Stomach (tissue), 4 donors: ENCODE data around the gene PRAMEF18.
"Not testable (repeated sequence)": the region's sequence is repeated elsewhere in the genome, so short reads cannot be mapped to it uniquely, and the experiment has no call there.

Source experiments
- EP300 ChIP-seq: sonication (generic); formaldehyde crosslinking; IDR thresholded peaks from one replicate; pipeline ENCODE4 v1.6.1; 2017; ENCODE audit warnings: antibody characterized with exemption
- POLR2A ChIP-seq, 4 donors: fragments of 450-650 bp; IDR thresholded peaks; one replicate each; pipeline ENCODE4 v1.6.1; 2016; ENCODE audit warnings: antibody characterized with exemption in 4 of 4, control low read depth in 2 of 4, mild to moderate bottlenecking in 1 of 4, moderate library complexity in 1 of 4
- POLR2AphosphoS5 ChIP-seq, 3 donors: sonication (generic); formaldehyde crosslinking; IDR thresholded peaks; one replicate each; pipeline ENCODE4 v1.6.1; 2016; ENCODE audit warnings: antibody characterized with exemption in 3 of 3
- TF ChIP-seq, protein P1 (sequence below), 7 experiments: fragments of 450-650 bp in 4 of 7; fragments of 200-600 bp in 3 of 7; sonication (generic) in 3 of 7; IDR thresholded peaks; one replicate each; pipeline ENCODE4 v1.5.1; 2016 to 2019; ENCODE audit warnings: antibody characterized with exemption in 7 of 7, control low read depth in 2 of 7, mild to moderate bottlenecking in 1 of 7

DNA sequence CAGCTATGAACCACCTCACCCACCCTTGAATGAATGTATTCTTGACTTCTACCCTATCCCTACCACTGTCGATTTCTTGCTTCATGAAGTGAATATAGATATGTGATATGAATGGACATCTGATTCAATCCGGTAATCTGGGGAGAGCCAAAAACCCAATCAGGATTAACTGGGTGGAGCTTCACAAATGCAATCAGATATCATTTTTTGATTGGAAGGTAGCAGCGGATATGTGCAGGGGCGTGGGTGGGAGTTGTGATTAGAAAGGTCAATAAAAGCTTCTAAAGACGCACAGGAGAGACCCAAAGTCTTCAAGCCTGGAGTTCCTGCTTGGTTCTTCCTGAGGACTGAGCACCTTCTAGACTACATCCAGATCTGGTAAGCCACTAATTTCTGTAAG is 27.9 kb upstream of the PRAMEF18 start, which contains the start of gene PRAMEF5:
- TF ChIP-seq, protein P1, sequence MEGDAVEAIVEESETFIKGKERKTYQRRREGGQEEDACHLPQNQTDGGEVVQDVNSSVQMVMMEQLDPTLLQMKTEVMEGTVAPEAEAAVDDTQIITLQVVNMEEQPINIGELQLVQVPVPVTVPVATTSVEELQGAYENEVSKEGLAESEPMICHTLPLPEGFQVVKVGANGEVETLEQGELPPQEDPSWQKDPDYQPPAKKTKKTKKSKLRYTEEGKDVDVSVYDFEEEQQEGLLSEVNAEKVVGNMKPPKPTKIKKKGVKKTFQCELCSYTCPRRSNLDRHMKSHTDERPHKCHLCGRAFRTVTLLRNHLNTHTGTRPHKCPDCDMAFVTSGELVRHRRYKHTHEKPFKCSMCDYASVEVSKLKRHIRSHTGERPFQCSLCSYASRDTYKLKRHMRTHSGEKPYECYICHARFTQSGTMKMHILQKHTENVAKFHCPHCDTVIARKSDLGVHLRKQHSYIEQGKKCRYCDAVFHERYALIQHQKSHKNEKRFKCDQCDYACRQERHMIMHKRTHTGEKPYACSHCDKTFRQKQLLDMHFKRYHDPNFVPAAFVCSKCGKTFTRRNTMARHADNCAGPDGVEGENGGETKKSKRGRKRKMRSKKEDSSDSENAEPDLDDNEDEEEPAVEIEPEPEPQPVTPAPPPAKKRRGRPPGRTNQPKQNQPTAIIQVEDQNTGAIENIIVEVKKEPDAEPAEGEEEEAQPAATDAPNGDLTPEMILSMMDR (IDR thresholded peaks at IDR 0.05) = not testable (repeated sequence)
- not testable (repeated sequence) for TF ChIP-seq POLR2A (IDR thresholded peaks at IDR 0.05); POLR2AphosphoS5 (IDR thresholded peaks at IDR 0.05); EP300
